Type B pancreatic cell (in vitro differentiated cells): Measurements from ENCODE around the gene AKT2. TPM values are rescaled to one million over a fixed set of nuclear protein-coding genes. Genes with fewer than 3 reads are reported as not detected.
A peak's percentile ranks its signal among the peaks of the same experiment; 100 is the strongest.

Experiments used
- DNase-seq: peaks from one replicate; pipeline ENCODE4 v3.0.0; 2021; ENCODE audit warnings: mixed read lengths; ENCODE audit not compliant: unreplicated experiment; ENCODE audit errors: extremely low spot score
- H3K27ac Mint-ChIP-seq: 2 replicates; pipeline ENCODE4 v1.8.0; 2021; ENCODE audit warnings: mild to moderate bottlenecking, mixed read lengths
- H3K27me3 Mint-ChIP-seq: 2 replicates; pipeline ENCODE4 v1.8.0; 2021; ENCODE audit warnings: mixed read lengths
- H3K36me3 Mint-ChIP-seq: 2 replicates; pipeline ENCODE4 v1.8.0; 2021; ENCODE audit warnings: mixed read lengths
- H3K4me1 Mint-ChIP-seq: one replicate; pipeline ENCODE4 v1.8.0; 2021; ENCODE audit warnings: mixed read lengths; ENCODE audit not compliant: unreplicated experiment
- H3K4me3 Mint-ChIP-seq: 2 replicates; pipeline ENCODE4 v1.8.0; 2021; ENCODE audit warnings: mild to moderate bottlenecking, mixed read lengths
- H3K9me3 Mint-ChIP-seq: 2 replicates; pipeline ENCODE4 v1.8.0; 2021; ENCODE audit warnings: mixed read lengths
- CTCF ChIP-seq: fragments of 200-600 bp; sonication (generic); conservative IDR thresholded peaks from 2 replicates; pipeline ENCODE4 v1.5.0; 2021; ENCODE audit warnings: antibody characterized with exemption, mild to moderate bottlenecking
- total RNA-seq: library from RNA; stranded (reverse); gene quantifications from 2 replicates; pipeline ENCODE4 v1.2.1, GENCODE V29; 2021; ENCODE audit warnings: low replicate concordance

Gene AKT2
- total RNA-seq, 1 donor from 2014 or later, result 149 TPM

- H3K4me1 Mint-ChIP-seq, result peaks cover 5% of the 10 kb centered on the region
- H3K36me3 Mint-ChIP-seq, result no peaks in the 10 kb centered on the region
- no peak overlapping the region for H3K4me3 Mint-ChIP-seq
- DNase-seq, result no peak
- no peak overlapping the region for H3K27ac Mint-ChIP-seq
- H3K9me3 Mint-ChIP-seq, result no peaks in the 10 kb centered on the region
- TF ChIP-seq CTCF, result no peak
- H3K27me3 Mint-ChIP-seq, result no peaks in the 10 kb centered on the region
Observed at GRCh38 chr19:40309666-40310065, 24.5 kb upstream of the AKT2 start.

GRCh38 chr19:40305403-40305802 lies 20.3 kb upstream of the AKT2 start:
- no peak overlapping the region for H3K4me3 Mint-ChIP-seq
- H3K4me1 Mint-ChIP-seq, result peaks cover 13% of the 10 kb centered on the region
- no peaks in the 10 kb centered on the region for H3K27me3 Mint-ChIP-seq
- peak; percentile 75 for DNase-seq
- TF ChIP-seq CTCF, result peak; percentile 91
- no peaks in the 10 kb centered on the region for H3K36me3 Mint-ChIP-seq
- H3K9me3 Mint-ChIP-seq, result no peaks in the 10 kb centered on the region
- H3K27ac Mint-ChIP-seq, result peak overlapping the region; percentile 15

GRCh38 chr19:40304306-40304705 lies 19.2 kb upstream of the AKT2 start:
- TF ChIP-seq CTCF, result no peak
- H3K9me3 Mint-ChIP-seq, result no peaks in the 10 kb centered on the region
- H3K4me3 Mint-ChIP-seq, result no peak overlapping the region
- H3K36me3 Mint-ChIP-seq, result no peaks in the 10 kb centered on the region
- peak overlapping the region; percentile 75 for H3K27ac Mint-ChIP-seq
- H3K27me3 Mint-ChIP-seq, result no peaks in the 10 kb centered on the region
- DNase-seq, result no peak
- peaks cover 13% of the 10 kb centered on the region for H3K4me1 Mint-ChIP-seq

- Mint-ChIP-seq H3K9me3 (no peaks in the 10 kb centered on the region), H3K4me1 (peaks cover 13% of the 10 kb centered on the region), H3K27me3 (no peaks in the 10 kb centered on the region), H3K27ac (peak overlapping the region; percentile 75), H3K36me3 (no peaks in the 10 kb centered on the region), H3K4me3 (peak overlapping the region; percentile 39)
- no peak for DNase-seq
- no peak for TF ChIP-seq CTCF
Observed at GRCh38 chr19:40303765-40304164, 18.6 kb upstream of the AKT2 start.

GRCh38 chr19:40302224-40303011 lies 17.3 kb upstream of the AKT2 start:
- Mint-ChIP-seq H3K9me3 (no peaks in the 10 kb centered on the region), H3K27ac (peak overlapping the region; percentile 89), H3K36me3 (no peaks in the 10 kb centered on the region), H3K4me3 (no peak overlapping the region), H3K4me1 (peaks cover 13% of the 10 kb centered on the region), H3K27me3 (no peaks in the 10 kb centered on the region)
- DNase-seq, result no peak
- no peak for TF ChIP-seq CTCF
